Activated CD4-positive, CD25-positive, alpha-beta regulatory T cell treated with anti-CD3 and anti-CD28 coated beads, Interleukin-2, amount 50 U/mL, for 16 hours (primary cell): Measurements from ENCODE around the gene PTOV1.

Source experiments
- DNase-seq: peaks from one replicate; pipeline ENCODE4 v3.0.0-alpha.2; 2020; ENCODE audit warnings: low read depth, low spot score

Gene PTOV1

DNA sequence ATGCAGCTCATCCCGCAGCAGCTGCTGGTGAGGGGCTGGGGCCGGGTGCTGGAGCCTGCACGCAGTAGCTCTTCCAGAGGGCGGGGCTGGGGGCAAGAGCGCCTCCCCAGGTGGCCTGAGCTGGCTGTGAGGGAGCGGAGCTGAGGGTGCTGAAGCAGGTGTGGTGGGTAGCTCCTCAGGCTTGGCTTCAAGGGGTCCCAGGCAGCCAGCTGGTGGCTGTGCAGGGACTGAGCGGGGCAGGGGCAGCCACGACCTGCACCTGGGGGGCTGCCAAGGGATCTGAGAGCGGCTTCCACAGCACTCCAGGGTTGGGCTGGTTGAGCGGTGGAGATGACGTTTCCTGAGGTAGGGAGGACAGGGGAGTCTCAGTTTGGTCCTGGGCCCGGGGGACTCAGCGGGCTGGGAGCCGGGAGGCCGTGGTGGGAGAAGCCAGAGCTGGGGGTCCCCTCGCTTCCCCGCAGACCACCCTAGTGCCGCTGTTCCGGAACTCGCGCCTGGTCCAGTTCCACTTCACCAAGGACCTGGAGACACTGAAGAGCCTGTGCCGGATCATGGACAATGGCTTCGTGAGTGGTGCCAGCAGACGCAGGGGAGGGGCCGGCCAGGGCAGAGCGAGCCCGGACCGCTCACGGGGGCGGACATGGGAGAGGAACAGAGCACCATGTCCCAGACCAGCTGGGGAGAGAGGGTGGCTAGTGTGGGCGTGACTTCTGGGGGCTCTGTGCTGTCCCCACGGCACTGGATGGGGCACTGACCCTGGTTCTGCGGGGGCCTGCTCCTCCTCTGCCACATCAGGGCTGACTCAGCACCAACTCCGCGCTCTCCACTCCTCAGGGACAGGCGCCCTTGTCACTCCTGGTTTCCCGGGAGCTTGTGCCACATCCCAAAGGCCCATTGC, 7.4 kb downstream of the PTOV1 start:
- no peak for DNase-seq

DNA sequence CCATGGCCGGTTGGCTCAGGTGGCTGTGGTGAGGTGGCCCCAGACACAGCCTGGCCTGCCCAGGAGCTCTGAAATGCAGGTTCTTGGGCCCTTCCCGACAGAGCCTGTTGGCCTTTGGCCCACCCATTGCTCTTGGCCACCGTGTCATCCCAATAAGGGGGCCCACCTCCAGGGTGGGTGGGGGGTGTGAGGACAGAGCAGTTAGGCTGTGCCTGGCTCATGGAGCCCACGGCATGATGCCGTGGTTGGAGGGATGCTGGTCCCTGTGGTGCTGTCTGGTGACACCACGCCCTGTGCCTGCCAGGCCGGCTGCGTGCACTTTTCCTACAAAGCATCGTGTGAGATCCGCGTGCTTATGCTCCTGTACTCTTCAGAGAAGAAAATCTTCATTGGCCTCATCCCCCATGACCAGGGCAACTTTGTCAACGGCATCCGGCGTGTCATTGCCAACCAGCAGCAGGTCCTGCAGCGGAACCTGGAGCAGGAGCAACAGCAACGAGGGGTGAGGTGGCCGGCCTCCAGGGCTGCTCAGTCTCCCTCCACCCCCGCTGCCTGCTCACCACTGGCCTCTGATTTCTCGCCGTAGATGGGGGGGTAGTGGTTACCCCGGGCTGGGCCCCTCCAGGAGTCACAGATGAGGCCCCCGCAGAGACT, 8.8 kb downstream of the PTOV1 start:
- no peak for DNase-seq

DNA sequence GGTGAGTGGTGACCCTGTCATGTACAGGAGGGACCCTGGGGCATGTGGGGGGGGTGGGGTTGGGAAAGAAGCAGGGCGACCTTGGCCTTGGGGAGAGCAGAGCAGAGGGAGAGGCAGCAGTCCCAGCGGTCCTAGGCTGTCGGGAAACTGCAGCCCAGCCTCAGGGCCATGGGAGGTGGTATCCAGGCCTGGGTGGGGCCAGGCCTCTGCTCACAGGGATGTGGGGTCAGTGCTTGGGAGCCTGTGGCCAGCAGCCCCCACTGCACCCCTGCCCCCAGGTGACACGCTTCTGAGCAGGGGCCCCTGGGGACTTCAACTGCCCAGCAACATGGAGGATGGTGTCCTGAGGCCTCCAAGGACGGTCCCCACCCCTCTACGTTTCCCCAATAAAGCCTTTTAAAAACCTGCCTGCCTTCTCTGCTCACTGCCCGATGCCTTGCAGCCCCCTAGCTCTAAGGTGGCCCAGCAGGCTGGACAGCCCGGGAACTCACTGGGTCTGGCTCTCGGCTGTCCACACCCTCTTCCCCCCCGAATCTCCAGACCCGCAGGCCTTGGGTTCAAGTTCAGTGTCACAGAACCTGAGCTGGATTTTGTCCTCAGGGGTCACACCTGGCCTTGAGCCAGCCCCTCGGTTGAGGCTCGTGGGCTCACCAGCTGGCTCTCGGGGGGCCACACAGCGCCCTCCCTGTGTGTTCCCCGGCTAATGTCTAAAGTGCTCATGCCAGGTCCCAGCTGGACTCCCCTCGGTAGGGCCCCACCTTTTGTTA, 9.6 kb downstream of the PTOV1 start:
- no peak for DNase-seq

GRCh38 chr19:49861107-49861506, 10.1 kb downstream of the PTOV1 start:
- DNase-seq, result no peak

- no peak for DNase-seq
Measured at GRCh38 chr19:49861541-49862378, 10.8 kb downstream of the PTOV1 start.

- DNase-seq, result no peak
Measured at GRCh38 chr19:49862391-49863253, 11.7 kb downstream of the PTOV1 start.

- no peak for DNase-seq
Measured at GRCh38 chr19:49863254-49863934, 12.4 kb downstream of the PTOV1 start.

DNA sequence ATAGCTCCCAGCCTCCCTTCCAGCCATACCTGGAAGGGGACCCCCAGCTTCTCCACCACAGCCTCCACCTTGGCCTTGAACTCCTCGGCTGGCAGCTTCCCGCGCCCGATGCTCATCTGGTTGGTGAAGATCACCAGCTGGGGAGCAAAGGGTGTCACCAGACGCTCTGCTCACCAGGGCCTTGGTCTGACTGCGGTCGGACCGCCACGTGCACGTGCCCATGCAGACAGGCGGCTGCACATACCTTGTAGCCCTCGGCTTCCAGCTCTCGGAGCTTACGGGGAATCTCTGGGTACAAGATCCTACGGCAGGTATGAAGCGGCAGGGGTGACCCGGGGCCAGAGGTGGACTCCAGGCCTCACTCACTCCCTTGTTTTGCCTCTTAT, 13.0 kb downstream of the PTOV1 start:
- DNase-seq, result no peak

DNA sequence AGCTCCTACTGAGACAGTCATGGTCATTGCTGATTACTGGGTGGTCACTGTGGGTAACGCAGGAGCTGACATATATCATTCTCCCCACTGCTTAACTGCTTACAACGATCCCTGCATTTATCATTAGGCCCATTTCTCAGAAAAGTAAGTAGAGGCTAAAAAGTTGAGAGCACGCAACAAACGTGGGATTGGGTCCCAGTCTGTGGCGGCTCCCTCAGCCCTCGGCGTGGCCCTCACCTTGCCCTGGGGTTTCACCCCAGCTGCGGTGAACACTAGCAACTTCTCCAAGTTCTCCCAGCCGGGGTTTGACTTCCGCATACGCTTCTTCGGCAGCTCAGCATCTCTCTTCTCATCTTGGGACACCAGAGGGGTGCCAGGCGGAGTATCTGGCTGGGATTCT, 13.9 kb downstream of the PTOV1 start:
- no peak for DNase-seq

DNA sequence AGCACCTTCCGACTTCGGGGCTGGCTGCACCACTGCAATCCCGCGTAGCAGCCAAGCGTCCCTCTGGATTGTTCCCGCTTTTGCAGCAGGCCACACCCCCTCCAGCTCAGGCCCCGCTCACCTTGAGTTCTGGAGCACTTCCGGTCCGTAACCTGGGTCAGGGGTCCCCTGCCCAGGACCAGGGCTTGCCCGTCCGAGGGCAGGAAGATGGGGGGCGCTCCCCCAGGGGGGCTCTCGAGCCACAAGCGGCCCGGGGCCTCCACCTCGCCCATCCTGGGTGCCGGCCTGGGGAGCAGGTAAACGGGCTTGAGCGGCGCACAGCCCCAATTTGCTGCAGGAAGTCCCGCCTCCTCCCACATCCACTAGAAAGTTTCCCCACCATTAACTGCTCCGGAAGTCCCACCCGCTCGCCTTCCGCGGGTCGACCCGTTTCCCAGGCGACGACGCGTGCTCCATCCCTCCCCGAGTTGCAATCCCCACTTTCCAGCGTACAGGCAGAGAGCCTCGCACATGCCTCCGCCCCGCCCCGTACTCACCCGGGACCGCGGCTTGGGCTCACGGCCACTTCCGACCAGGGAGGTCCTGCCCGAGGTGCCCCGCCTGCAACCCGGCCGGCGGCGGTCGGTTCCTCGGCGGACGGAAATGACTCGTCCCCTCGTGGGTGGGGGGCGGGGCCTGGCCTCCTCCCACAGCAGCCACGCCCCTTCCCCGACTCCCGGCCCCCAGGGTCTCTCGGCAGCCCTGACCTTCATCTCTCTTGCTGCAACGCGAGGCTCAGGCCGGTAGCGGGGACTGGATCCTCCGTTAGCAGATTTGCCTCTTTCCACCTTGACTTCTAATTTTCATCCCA, 16.2 kb downstream of the PTOV1 start, which contains the start of gene PNKP:
TSS of gene PNKP (minus strand) at position 644 of the 850 bp plus-strand sequence. CDS start at position 272, 372 bp downstream.
- peak; percentile 75 for DNase-seq

- no peak for DNase-seq
Measured at GRCh38 chr19:49869009-49869483, 18.1 kb downstream of the PTOV1 start.

- DNase-seq, result peak; percentile 85
Measured at GRCh38 chr19:49869484-49870308, 18.7 kb downstream of the PTOV1 start.

GRCh38 chr19:49870309-49870901, 19.4 kb downstream of the PTOV1 start:
- no peak for DNase-seq

- DNase-seq, result no peak
Measured at GRCh38 chr19:49871349-49871985, 20.5 kb downstream of the PTOV1 start.

GRCh38 chr19:49872245-49873128, 21.5 kb downstream of the PTOV1 start:
- DNase-seq, result no peak

- no peak for DNase-seq
Measured at GRCh38 chr19:49873129-49873521, 22.2 kb downstream of the PTOV1 start.
